Endothelial cell of umbilical vein (primary cell): ENCODE data around the gene HYAL3. TPM values are rescaled to one million over a fixed set of nuclear protein-coding genes. Genes with fewer than 3 reads are reported as not detected.

Source experiments
- BruUV-seq: library from RNA; stranded (reverse); fragments of 400-500 nt; replicated peaks from 2 replicates; lab custom pipeline; 2021; lab: Mats Ljungman, UMichigan
- CTCF ChIA-PET: fragments of 300-600, 350-600 bp; sonication (Branson Sonifier 250); formaldehyde crosslinking; loops from one replicate; lab custom pipeline; 2021; ENCODE audit warnings: antibody characterized with exemption, inconsistent platforms; lab: Charles Lee
- POLR2A ChIA-PET: fragments of 300-600, 350-600 bp; sonication (Branson Sonifier 250); formaldehyde crosslinking; loops from one replicate; lab custom pipeline; 2021; ENCODE audit warnings: antibody characterized with exemption, inconsistent platforms; lab: Charles Lee
- DNase-seq: peaks from one replicate; pipeline ENCODE4 v3.0.0-alpha.2; 2011; ENCODE audit warnings: low read depth, low spot score
- FAIRE-seq: peaks from 2 replicates; lab custom pipeline; 2011; peaks lifted over from hg19 to GRCh38; lab: Jason Lieb, UNC
- H2AFZ ChIP-seq: 2 replicates; pipeline ENCODE4 v1.6.0; 2012; ENCODE audit warnings: low read depth, low read length, control low read depth, inconsistent platforms
- H3K27ac ChIP-seq: 2 replicates; pipeline ENCODE4 v1.5.1; 2011; ENCODE audit warnings: low read depth, mild to moderate bottlenecking, control low read depth, low read length, moderate library complexity; ENCODE audit not compliant: insufficient read depth
- H3K27me3 ChIP-seq, 2 experiments: 2 replicates each; pipeline versions ENCODE4 v1.6.0 to v1.6.1; 2011; ENCODE audit warnings: low read length in 2 of 2, mixed read lengths in 1 of 2; ENCODE audit not compliant: control insufficient read depth in 2 of 2, insufficient read depth in 2 of 2
- H3K36me3 ChIP-seq, 2 experiments: 2 replicates in 1 of 2; 3 replicates in 1 of 2; pipeline ENCODE4 v1.5.1; 2011; ENCODE audit warnings: low read length in 2 of 2, mild to moderate bottlenecking in 1 of 2, moderate library complexity in 1 of 2; ENCODE audit not compliant: control insufficient read depth in 2 of 2, insufficient read depth in 2 of 2; ENCODE audit errors: extremely low read depth in 1 of 2
- H3K4me1 ChIP-seq: 3 replicates; pipeline ENCODE4 v1.5.1; 2011; ENCODE audit warnings: mild to moderate bottlenecking, low read length; ENCODE audit not compliant: control insufficient read depth, insufficient read depth; ENCODE audit errors: extremely low read depth
- H3K4me2 ChIP-seq: 2 replicates; pipeline ENCODE4 v1.6.1; 2011; ENCODE audit warnings: low read length, control low read depth, mixed read lengths; ENCODE audit not compliant: insufficient read depth
- H3K4me3 ChIP-seq, 3 experiments: fragments of 200-600 bp in 1 of 3; sonication (generic), shearing (Covaris generic) in 1 of 3; replicated peaks in 1 of 3; 2 replicates each; pipeline ENCODE4 v1.5.1; 2011 to 2016; ENCODE audit warnings: control low read depth in 3 of 3, low read length in 3 of 3, mild to moderate bottlenecking in 2 of 3, inconsistent platforms in 1 of 3, low read depth in 1 of 3, moderate library complexity in 1 of 3; ENCODE audit not compliant: insufficient read depth in 1 of 3
- H3K79me2 ChIP-seq: 2 replicates; pipeline ENCODE4 v1.6.0; 2012; ENCODE audit warnings: low read length, inconsistent platforms; ENCODE audit not compliant: control insufficient read depth, insufficient read depth
- H3K9ac ChIP-seq: replicated peaks from 2 replicates; pipeline ENCODE3; 2011; ENCODE audit warnings: low read length, control low read depth; ENCODE audit not compliant: insufficient read depth; ENCODE audit errors: extremely low read depth
- H3K9me1 ChIP-seq: replicated peaks from 3 replicates; pipeline ENCODE4 v1.6.0; 2011; ENCODE audit warnings: mild to moderate bottlenecking, low read length; ENCODE audit not compliant: control insufficient read depth, insufficient read depth; ENCODE audit errors: extremely low read depth
- H3K9me3 ChIP-seq: replicated peaks from 2 replicates; pipeline ENCODE4 v1.5.1; 2012; ENCODE audit warnings: low read length, inconsistent platforms; ENCODE audit not compliant: control insufficient read depth, insufficient read depth
- H4K20me1 ChIP-seq: replicated peaks from 2 replicates; pipeline ENCODE3; 2011; ENCODE audit warnings: mild to moderate bottlenecking, low read length; ENCODE audit not compliant: control insufficient read depth, insufficient read depth; ENCODE audit errors: extremely low read depth
- CTCF ChIP-seq, 2 donors: IDR thresholded peaks; 1 replicate in 1 of 2; 2 replicates in 1 of 2; pipeline ENCODE4 v1.5.1; 2011; ENCODE audit warnings: low read length in 2 of 2, mild to moderate bottlenecking in 2 of 2, moderate library complexity in 2 of 2, control low read depth in 1 of 2, inconsistent platforms in 1 of 2, low read depth in 1 of 2; ENCODE audit not compliant: insufficient read depth in 1 of 2; ENCODE audit errors: extremely low read depth in 1 of 2
- EZH2 ChIP-seq: IDR thresholded peaks from 2 replicates; pipeline ENCODE4 v1.6.1; 2012; ENCODE audit warnings: borderline replicate concordance, low read depth, mild to moderate bottlenecking, moderate library complexity, low read length, inconsistent platforms; ENCODE audit not compliant: severe bottlenecking
- FOS ChIP-seq: IDR thresholded peaks from 2 replicates; pipeline ENCODE4 v1.6.1; 2011; ENCODE audit warnings: mild to moderate bottlenecking, low read length, moderate library complexity, borderline replicate concordance; ENCODE audit not compliant: insufficient read depth
- GATA2 ChIP-seq: IDR thresholded peaks from 2 replicates; pipeline ENCODE4 v1.7.0; 2011; ENCODE audit warnings: low read depth, mild to moderate bottlenecking, moderate library complexity, mixed read lengths, low read length; ENCODE audit not compliant: insufficient read length, insufficient read depth
- JUN ChIP-seq: IDR thresholded peaks from 2 replicates; pipeline ENCODE4 v1.6.1; 2011; ENCODE audit warnings: borderline replicate concordance, low read depth; ENCODE audit not compliant: insufficient read length, insufficient read depth
- MAX ChIP-seq: IDR thresholded peaks from 2 replicates; pipeline ENCODE4 v1.6.1; 2011; ENCODE audit not compliant: insufficient read depth, insufficient read length
- MYC ChIP-seq: IDR thresholded peaks from one replicate; pipeline ENCODE4 v1.6.1; 2011; ENCODE audit warnings: mild to moderate bottlenecking, low read depth, low read length
- POLR2A ChIP-seq: IDR thresholded peaks from 2 replicates; pipeline ENCODE4 v1.6.1; 2012; ENCODE audit warnings: low read depth, mild to moderate bottlenecking, control low read depth, low read length
- POLR2AphosphoS5 ChIP-seq: IDR thresholded peaks from 2 replicates; pipeline ENCODE4 v1.6.1; 2012; ENCODE audit warnings: low read depth, mild to moderate bottlenecking, control low read depth, low read length, moderate library complexity; ENCODE audit not compliant: insufficient read depth
- dilution Hi-C: fragments of 300-500 bp; cut with MboI; formaldehyde crosslinking; loops from one replicate; pipeline ENCODE4 v1.15.0; 2019; ENCODE audit warnings: low sequenced_read_pairs; ENCODE audit not compliant: extremely low pct_ligation_motif_present
- intact Hi-C: fragments of 100-400 bp; cut with micrococcal nuclease; formaldehyde crosslinking; loops from one replicate; pipeline ENCODE4 v1.10.0; 2022
- polyA plus RNA-seq, 4 experiments: library from polyadenylated mRNA; depleted of rRNA in 3 of 4; stranded (reverse) in 3 of 4; unstranded in 1 of 4; fragments of >200 nt; gene quantifications; 2 replicates each; pipeline versions ENCODE4 v1.2.1 to v1.2.3, GENCODE V29; 2011 to 2012; ENCODE audit warnings: missing spikeins in 1 of 4
- total RNA-seq: library from RNA; stranded (reverse); gene quantifications from 2 replicates; pipeline ENCODE4 v1.2.3, GENCODE V29; 2021

The HYAL3 gene
- total and polyA plus RNA-seq, 2 donors (not counting 3 experiments of a cell fraction or from before 2014, with no cell fraction given): 4.8 to 11.5 TPM

GRCh38 chr3:50270422-50271224, 28.6 kb downstream of the HYAL3 start:
- Histone ChIP-seq H3K9ac (no peak overlapping the region), H3K9me3 (no peaks in the 10 kb centered on the region), H3K36me3 (no peaks in the 10 kb centered on the region), H2AFZ (no peak overlapping the region), H3K4me1 (peaks cover 2% of the 10 kb centered on the region), H3K9me1 (no peaks in the 10 kb centered on the region), H3K27ac (no peak overlapping the region), H4K20me1 (no peaks in the 10 kb centered on the region), H3K4me2 (no peak overlapping the region), H3K79me2 (no peaks in the 10 kb centered on the region), H3K27me3 (peaks cover 12 to 14% of the 10 kb centered on the region in 2 experiments), H3K4me3 (no peak overlapping the region)
- BruUV-seq: no TSS peak
- FAIRE-seq: no peak
- intact Hi-C loops (loop anchor here (2.0 kb wide), 1 partner anchor 16 kb away; no protein-coding TSS in a partner anchor), dilution Hi-C loops (no loop called here)
- TF ChIP-seq GATA2 (no peak), CTCF (IDR thresholded peaks at IDR 0.05; ENCODE audit: extremely low read depth in 1 of 2, insufficient read depth in 1 of 2, low read depth in 1 of 2, low read length in 2 of 2) (no peak), FOS (no peak), MAX (no peak), JUN (no peak), MYC (no peak), POLR2A (no peak), POLR2AphosphoS5 (no peak), EZH2 (no peak)
- no peak for DNase-seq
- CTCF ChIA-PET: interaction anchor here (0.6 to 4.7 kb wide), 8 partner anchors 24 to 76 kb away, joined by 3 to 53 read pairs (median 6); no protein-coding TSS in a partner anchor
- POLR2A ChIA-PET: interaction anchor here (0.6 to 1.6 kb wide), 2 partner anchors 24 to 71 kb away, joined by 3 read pairs; no protein-coding TSS in a partner anchor
